Ectodermal cell (in vitro differentiated cells): Measurements from ENCODE around the gene TAGAP.
"Not testable (repeated sequence)": the region's sequence is repeated elsewhere in the genome, so short reads cannot be mapped to it uniquely, and the experiment has no call there.

ENCODE experiments used
- H3K27ac ChIP-seq: 2 replicates; pipeline ENCODE4 v1.7.0; 2013; ENCODE audit warnings: mild to moderate bottlenecking, low read depth, low read length; ENCODE audit not compliant: insufficient read depth, poor library complexity, severe bottlenecking
- H3K27me3 ChIP-seq: 2 replicates; pipeline ENCODE4 v1.7.0; 2013; ENCODE audit warnings: mild to moderate bottlenecking, low read length; ENCODE audit not compliant: insufficient read depth, control insufficient read depth, poor library complexity, severe bottlenecking
- H3K36me3 ChIP-seq: one replicate; pipeline ENCODE4 v1.7.0; 2013; ENCODE audit warnings: low read length; ENCODE audit not compliant: control insufficient read depth, insufficient read depth
- H3K4me1 ChIP-seq: one replicate; pipeline ENCODE4 v1.7.0; 2013; ENCODE audit warnings: low read length; ENCODE audit not compliant: control insufficient read depth, insufficient read depth
- H3K4me3 ChIP-seq: 2 replicates; pipeline ENCODE4 v1.7.0; 2013; ENCODE audit warnings: low read depth, low read length, control low read depth; ENCODE audit not compliant: insufficient read depth
- H3K9me3 ChIP-seq: 2 replicates; pipeline ENCODE4 v1.7.0; 2013; ENCODE audit warnings: mild to moderate bottlenecking, low read length, moderate library complexity; ENCODE audit not compliant: control insufficient read depth
- WGBS, 2 experiments: methylation state at CpG; one replicate each; pipeline ENCODE4 v1.1.7; 2013; ENCODE audit warnings: missing lambda C conversion rate in 2 of 2; 5-methylcytosine and 5-hydroxymethylcytosine counted together

TAGAP gene

GRCh38 chr6:159035891-159036290, 8.9 kb downstream of the TAGAP start:
- WGBS, 2 experiments: 90 to 93% methylated on average over 17 of the region's 17 CpGs
- H3K4me1 ChIP-seq: no peaks in the 10 kb centered on the region
- H3K27me3 ChIP-seq: no peaks in the 10 kb centered on the region

GRCh38 chr6:159033160-159034049, 11.4 kb downstream of the TAGAP start:
- Histone ChIP-seq H3K9me3 (no peaks in the 10 kb centered on the region), H3K4me3 (no peak overlapping the region), H3K36me3 (no peaks in the 10 kb centered on the region), H3K27me3 (no peaks in the 10 kb centered on the region), H3K27ac (no peak overlapping the region), H3K4me1 (no peaks in the 10 kb centered on the region)
- 95 to 96% methylated on average over 11 of the region's 11 CpGs for WGBS, 2 experiments

More at GRCh38 chr6:159035891-159036290, 8.9 kb downstream of the TAGAP start:
- H3K9me3 ChIP-seq: no peaks in the 10 kb centered on the region
- no peak overlapping the region for H3K27ac ChIP-seq
- no peak overlapping the region for H3K4me3 ChIP-seq
- no peaks in the 10 kb centered on the region for H3K36me3 ChIP-seq

GRCh38 chr6:159031846-159032245, 12.9 kb downstream of the TAGAP start:
- Histone ChIP-seq H3K36me3 (no peaks in the 10 kb centered on the region), H3K9me3 (no peaks in the 10 kb centered on the region), H3K4me1 (no peaks in the 10 kb centered on the region), H3K27me3 (no peaks in the 10 kb centered on the region), H3K4me3 (no peak overlapping the region), H3K27ac (no peak overlapping the region)
- 95% methylated on average over 4 to 5 of the region's 5 CpGs for WGBS, 2 experiments

DNA sequence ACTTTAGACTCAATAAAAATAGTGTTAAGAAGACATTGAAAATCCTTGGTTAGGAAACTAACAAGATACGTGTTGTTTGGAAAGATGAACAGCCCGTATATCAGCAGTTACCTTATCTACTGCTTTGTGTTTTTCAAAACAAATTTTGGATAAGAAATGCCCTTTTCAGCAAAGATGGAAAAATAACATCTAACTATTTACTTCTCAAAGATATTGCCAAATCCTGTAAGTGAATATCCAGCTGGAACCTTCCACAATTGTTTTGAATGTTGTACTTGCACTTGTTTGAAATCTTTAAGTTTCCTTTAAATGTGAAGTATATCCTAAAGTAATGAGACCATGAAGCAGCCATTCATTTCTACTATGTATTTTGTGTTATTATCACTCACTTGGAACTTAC, 14.6 kb downstream of the TAGAP start:
- H3K36me3 ChIP-seq: no peaks in the 10 kb centered on the region
- H3K27ac ChIP-seq: no peak overlapping the region
- H3K9me3 ChIP-seq: no peaks in the 10 kb centered on the region
- no peaks in the 10 kb centered on the region for H3K4me1 ChIP-seq
- WGBS, 2 experiments: 96 to 97% methylated on average over 2 of the region's 2 CpGs
- H3K27me3 ChIP-seq: no peaks in the 10 kb centered on the region
- H3K4me3 ChIP-seq: no peak overlapping the region

DNA sequence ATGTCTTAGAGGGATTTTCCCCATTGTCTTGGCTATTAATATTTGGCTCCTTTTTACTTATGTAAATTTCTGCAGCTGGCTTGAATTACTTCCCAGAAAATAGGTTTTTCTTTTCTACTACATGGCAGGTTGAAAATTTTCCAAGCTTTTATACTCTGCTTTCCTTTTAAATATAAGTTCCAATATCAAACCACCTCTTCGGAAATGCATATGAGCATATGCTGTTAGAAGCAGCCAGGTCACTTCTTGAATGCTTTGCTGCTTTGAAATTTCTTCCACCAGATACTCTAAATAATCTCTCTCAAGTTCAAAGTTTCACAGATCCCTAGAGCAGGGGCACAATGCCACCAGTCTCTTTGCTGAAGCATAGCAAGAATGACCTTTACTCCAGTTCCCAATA, 19.6 kb downstream of the TAGAP start:
- H3K36me3 ChIP-seq, H3K27ac ChIP-seq, H3K9me3 ChIP-seq, H3K4me1 ChIP-seq, H3K4me3 ChIP-seq, H3K27me3 ChIP-seq: not testable (repeated sequence)
- 88 to 92% methylated on average over 1 of the region's 1 CpG for WGBS, 2 experiments

DNA sequence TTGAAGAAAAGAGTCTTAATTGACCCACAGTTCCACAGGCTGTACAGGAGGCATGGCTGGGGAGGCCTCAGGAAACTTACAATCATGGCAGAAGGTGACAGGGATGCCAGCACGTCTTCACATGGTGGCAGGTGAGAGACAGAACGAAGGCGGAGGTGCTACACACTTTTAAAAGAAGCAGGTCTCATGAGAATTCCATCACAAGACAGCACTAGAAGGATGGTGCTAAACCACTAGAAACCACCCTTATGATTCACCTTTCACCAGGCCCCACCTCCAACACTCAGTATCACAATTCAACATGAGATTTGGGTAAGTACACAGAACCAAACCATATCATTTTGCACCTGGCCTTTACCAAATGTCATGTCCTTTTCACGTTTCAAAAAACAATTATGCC, 20.9 kb downstream of the TAGAP start:
- H3K4me1 ChIP-seq: no peaks in the 10 kb centered on the region
- no peaks in the 10 kb centered on the region for H3K36me3 ChIP-seq
- WGBS, 2 experiments: 91 to 94% methylated on average over 4 of the region's 4 CpGs
- no peak overlapping the region for H3K27ac ChIP-seq
- H3K27me3 ChIP-seq: no peaks in the 10 kb centered on the region
- H3K4me3 ChIP-seq: no peak overlapping the region
- H3K9me3 ChIP-seq: peaks cover 2% of the 10 kb centered on the region

GRCh38 chr6:159020011-159020410, 24.8 kb downstream of the TAGAP start:
- peaks cover 2% of the 10 kb centered on the region for H3K9me3 ChIP-seq
- no peaks in the 10 kb centered on the region for H3K27me3 ChIP-seq
- H3K4me1 ChIP-seq: no peaks in the 10 kb centered on the region
- H3K4me3 ChIP-seq: no peak overlapping the region
- 94 to 96% methylated on average over 2 of the region's 2 CpGs for WGBS, 2 experiments
- H3K27ac ChIP-seq: no peak overlapping the region
- H3K36me3 ChIP-seq: no peaks in the 10 kb centered on the region

DNA sequence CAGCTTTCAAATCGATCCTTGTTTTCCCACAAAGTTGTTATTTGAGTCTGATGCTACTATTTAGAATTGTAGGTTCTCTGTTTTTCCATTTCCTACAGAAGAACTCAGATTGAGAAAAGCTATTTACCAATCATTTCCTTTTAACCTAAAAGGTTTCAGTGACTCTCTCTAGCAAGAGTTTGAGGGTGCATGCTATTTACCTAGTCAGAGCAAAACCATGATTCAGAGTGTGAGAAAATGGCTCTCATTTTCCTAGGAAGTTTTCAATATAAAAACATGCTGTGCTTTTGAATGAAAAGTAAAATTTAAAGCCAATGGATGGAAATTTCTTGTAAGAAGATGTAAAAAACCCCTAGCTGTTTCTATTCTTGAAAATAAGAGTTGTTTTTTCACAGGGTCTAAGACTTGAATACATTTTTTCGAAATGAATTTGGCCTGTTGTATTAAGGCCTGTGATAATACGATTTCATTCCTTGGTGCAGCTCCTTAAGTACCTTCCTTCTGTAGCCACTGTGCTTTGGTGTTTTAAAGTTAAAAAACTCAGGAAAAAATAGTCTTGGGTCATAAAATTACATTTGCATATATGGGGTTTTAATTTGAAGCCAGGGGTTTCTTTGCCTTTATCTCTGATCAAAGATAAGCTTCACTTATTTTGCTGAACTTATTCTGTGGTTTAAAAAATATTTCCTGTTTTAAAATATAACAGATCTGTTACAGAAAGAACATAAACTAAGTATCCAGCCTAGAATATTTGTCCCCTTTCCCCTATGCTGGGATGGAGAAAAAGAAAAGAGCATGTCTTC, 26.8 kb downstream of the TAGAP start:
- Histone ChIP-seq H3K9me3 (no peaks in the 10 kb centered on the region), H3K4me1 (no peaks in the 10 kb centered on the region), H3K27me3 (no peaks in the 10 kb centered on the region), H3K36me3 (no peaks in the 10 kb centered on the region), H3K4me3 (no peak overlapping the region), H3K27ac (no peak overlapping the region)
- WGBS, 2 experiments: 92 to 94% methylated on average over 2 to 3 of the region's 3 CpGs

GRCh38 chr6:159014406-159014805, 30.4 kb downstream of the TAGAP start:
- H3K36me3 ChIP-seq: no peaks in the 10 kb centered on the region
- no peaks in the 10 kb centered on the region for H3K4me1 ChIP-seq
- H3K27me3 ChIP-seq: no peaks in the 10 kb centered on the region
- H3K27ac ChIP-seq: no peak overlapping the region
- no peak overlapping the region for H3K4me3 ChIP-seq
- H3K9me3 ChIP-seq: no peaks in the 10 kb centered on the region

- Histone ChIP-seq H3K4me1 (no peaks in the 10 kb centered on the region), H3K27ac (no peak overlapping the region), H3K4me3 (no peak overlapping the region), H3K9me3 (no peaks in the 10 kb centered on the region), H3K36me3 (no peaks in the 10 kb centered on the region), H3K27me3 (no peaks in the 10 kb centered on the region)
- WGBS, 2 experiments: 94 to 97% methylated on average over 5 of the region's 5 CpGs
Observed at GRCh38 chr6:159013229-159013628, 31.6 kb downstream of the TAGAP start.
